Sigmoid colon (tissue), 4 donors: Measurements from ENCODE around the gene NXPH4.

Experiments used
- EP300 ChIP-seq, 4 donors: sonication (generic); formaldehyde crosslinking; IDR thresholded peaks; one replicate each; pipeline ENCODE4 v1.6.1; 2017; ENCODE audit warnings: antibody characterized with exemption in 4 of 4
- POLR2A ChIP-seq, 2 donors: fragments of 450-650 bp; IDR thresholded peaks; one replicate each; pipeline ENCODE4 v1.6.1; 2016; ENCODE audit warnings: antibody characterized with exemption in 2 of 2, mild to moderate bottlenecking in 2 of 2, moderate library complexity in 2 of 2
- POLR2AphosphoS5 ChIP-seq, 4 donors: sonication (generic); formaldehyde crosslinking; IDR thresholded peaks; one replicate each; pipeline ENCODE4 v1.6.1; 2017; ENCODE audit warnings: antibody characterized with exemption in 4 of 4
- TF ChIP-seq, protein P1 (sequence below), 4 experiments: fragments of 450-650 bp in 3 of 4; fragments of 200-600 bp in 1 of 4; IDR thresholded peaks; one replicate each; pipeline ENCODE4 v1.5.1; 2016 to 2019; ENCODE audit warnings: antibody characterized with exemption in 4 of 4, mild to moderate bottlenecking in 3 of 4, moderate library complexity in 2 of 4

GRCh38 chr12:57273516-57273915 is 56.9 kb downstream of the NXPH4 start:
- TF ChIP-seq, protein P1, sequence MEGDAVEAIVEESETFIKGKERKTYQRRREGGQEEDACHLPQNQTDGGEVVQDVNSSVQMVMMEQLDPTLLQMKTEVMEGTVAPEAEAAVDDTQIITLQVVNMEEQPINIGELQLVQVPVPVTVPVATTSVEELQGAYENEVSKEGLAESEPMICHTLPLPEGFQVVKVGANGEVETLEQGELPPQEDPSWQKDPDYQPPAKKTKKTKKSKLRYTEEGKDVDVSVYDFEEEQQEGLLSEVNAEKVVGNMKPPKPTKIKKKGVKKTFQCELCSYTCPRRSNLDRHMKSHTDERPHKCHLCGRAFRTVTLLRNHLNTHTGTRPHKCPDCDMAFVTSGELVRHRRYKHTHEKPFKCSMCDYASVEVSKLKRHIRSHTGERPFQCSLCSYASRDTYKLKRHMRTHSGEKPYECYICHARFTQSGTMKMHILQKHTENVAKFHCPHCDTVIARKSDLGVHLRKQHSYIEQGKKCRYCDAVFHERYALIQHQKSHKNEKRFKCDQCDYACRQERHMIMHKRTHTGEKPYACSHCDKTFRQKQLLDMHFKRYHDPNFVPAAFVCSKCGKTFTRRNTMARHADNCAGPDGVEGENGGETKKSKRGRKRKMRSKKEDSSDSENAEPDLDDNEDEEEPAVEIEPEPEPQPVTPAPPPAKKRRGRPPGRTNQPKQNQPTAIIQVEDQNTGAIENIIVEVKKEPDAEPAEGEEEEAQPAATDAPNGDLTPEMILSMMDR (IDR thresholded peaks at IDR 0.05), result no peak
- no peak for TF ChIP-seq EP300 (IDR thresholded peaks at IDR 0.05)
- no peak for TF ChIP-seq POLR2AphosphoS5 (IDR thresholded peaks at IDR 0.05)
- no peak for TF ChIP-seq POLR2A (IDR thresholded peaks at IDR 0.05)
